Right hindlimb (tissue), 1 donor: ENCODE measurements around the gene GULP1.

Experiments
- DNase-seq: peaks from one replicate; pipeline ENCODE4 v3.0.0-alpha.2; 2018

Gene GULP1

GRCh38 chr2:188381614-188382013 lies 89.9 kb downstream of the GULP1 start:
- no peak for DNase-seq

GRCh38 chr2:188382107-188382506 lies 90.4 kb downstream of the GULP1 start:
- DNase-seq, result no peak

- DNase-seq, result no peak
These were observed 91.5 kb downstream of the GULP1 start for GRCh38 chr2:188383158-188383557.

- DNase-seq, result no peak
These were observed 94.2 kb downstream of the GULP1 start for GRCh38 chr2:188385857-188386256.

- no peak for DNase-seq
These were observed 97.2 kb downstream of the GULP1 start for GRCh38 chr2:188388831-188389230.

- DNase-seq, result no peak
These were observed 99.7 kb downstream of the GULP1 start for GRCh38 chr2:188391354-188391753.

GRCh38 chr2:188394931-188395472 lies 103.3 kb downstream of the GULP1 start:
- DNase-seq, result no peak

GRCh38 chr2:188395903-188396689 lies 104.4 kb downstream of the GULP1 start:
- DNase-seq, result peak; percentile 84

GRCh38 chr2:188399159-188399558 lies 107.5 kb downstream of the GULP1 start:
- no peak for DNase-seq

GRCh38 chr2:188403676-188404075 lies 112.0 kb downstream of the GULP1 start:
- DNase-seq, result no peak

- DNase-seq, result no peak
These were observed 112.8 kb downstream of the GULP1 start for GRCh38 chr2:188404341-188405004.

- no peak for DNase-seq
These were observed 114.7 kb downstream of the GULP1 start for GRCh38 chr2:188406414-188406813.

GRCh38 chr2:188410504-188411235 lies 119.0 kb downstream of the GULP1 start:
- DNase-seq, result no peak

- DNase-seq, result no peak
These were observed 120.5 kb downstream of the GULP1 start for GRCh38 chr2:188412190-188412589.

- DNase-seq, result no peak
These were observed 122.7 kb downstream of the GULP1 start for GRCh38 chr2:188414411-188414810.

- DNase-seq, result no peak
These were observed 123.4 kb downstream of the GULP1 start for GRCh38 chr2:188414869-188415753.

GRCh38 chr2:188415754-188416083 lies 124.0 kb downstream of the GULP1 start:
- no peak for DNase-seq

GRCh38 chr2:188416367-188416766 lies 124.7 kb downstream of the GULP1 start:
- DNase-seq, result no peak

- DNase-seq, result no peak
These were observed 131.1 kb downstream of the GULP1 start for GRCh38 chr2:188422726-188423125.

- DNase-seq, result no peak
These were observed 133.6 kb downstream of the GULP1 start for GRCh38 chr2:188425266-188425665.

GRCh38 chr2:188426121-188426520 lies 134.4 kb downstream of the GULP1 start:
- no peak for DNase-seq

- no peak for DNase-seq
These were observed 139.0 kb downstream of the GULP1 start for GRCh38 chr2:188430705-188431104.

GRCh38 chr2:188434018-188434417 lies 142.3 kb downstream of the GULP1 start:
- no peak for DNase-seq
